GM21576 (cell line): ENCODE data around the gene JAM2.
"Not testable (repeated sequence)": the region's sequence is repeated elsewhere in the genome, so short reads cannot be mapped to it uniquely, and the experiment has no call there.

Source experiments
- ATAC-seq: cut with Tn5 transposase; IDR thresholded peaks from one replicate; pipeline ENCODE4 v1.9.1; 2021; ENCODE audit warnings: mild to moderate bottlenecking, moderate library complexity; ENCODE audit not compliant: unreplicated experiment

JAM2 gene

DNA sequence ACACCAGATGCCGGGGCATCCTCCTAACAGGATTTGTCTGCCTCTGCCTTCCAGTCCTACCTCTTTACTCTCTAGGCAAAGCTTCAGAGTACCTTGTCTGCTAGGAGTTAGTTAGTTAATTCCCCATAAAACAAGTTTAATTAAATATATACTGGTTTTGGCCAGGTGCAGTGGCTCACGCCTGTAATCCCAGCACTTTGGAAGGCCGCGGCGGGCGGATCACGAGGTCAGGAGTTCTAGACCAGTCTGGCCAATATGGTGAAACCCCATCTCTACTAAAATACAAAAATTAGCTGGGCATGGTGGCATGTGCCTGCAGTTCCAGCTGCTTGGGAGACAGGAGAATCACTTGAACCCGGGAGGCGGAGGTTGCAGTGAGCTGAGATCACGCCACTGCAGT, 75.0 kb downstream of the JAM2 start:
- ATAC-seq: not testable (repeated sequence)

DNA sequence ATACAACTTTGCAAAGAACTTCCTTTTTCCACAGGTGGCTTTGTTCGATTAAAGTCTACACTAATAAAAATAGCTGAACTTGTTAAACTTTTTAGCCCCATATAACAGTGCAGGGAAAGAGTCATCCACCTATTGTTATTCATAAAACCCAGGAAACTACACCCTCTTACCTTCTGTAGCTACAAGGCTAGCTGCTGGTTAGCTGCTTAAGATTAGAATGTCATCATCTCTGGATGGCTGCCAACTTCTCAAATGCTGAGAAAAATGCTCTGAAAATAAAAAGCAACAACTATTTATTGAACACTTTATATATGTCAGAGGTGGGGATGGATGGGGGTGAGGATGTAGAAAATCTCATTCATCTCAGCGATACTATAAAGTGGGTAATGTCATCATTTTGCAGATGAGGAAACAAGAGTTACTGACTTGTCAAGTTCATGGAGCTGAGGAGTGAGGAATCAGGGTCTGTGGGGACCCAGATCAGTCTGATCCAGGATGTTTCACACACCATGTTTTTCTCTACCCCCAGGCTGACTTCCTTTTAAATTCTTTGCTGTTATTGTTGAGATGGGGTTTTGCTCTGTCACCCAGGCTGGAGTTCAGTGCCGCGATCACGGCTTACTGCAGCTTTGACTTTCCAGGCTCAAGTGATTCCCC, 78.6 kb downstream of the JAM2 start:
- ATAC-seq: no peak

DNA sequence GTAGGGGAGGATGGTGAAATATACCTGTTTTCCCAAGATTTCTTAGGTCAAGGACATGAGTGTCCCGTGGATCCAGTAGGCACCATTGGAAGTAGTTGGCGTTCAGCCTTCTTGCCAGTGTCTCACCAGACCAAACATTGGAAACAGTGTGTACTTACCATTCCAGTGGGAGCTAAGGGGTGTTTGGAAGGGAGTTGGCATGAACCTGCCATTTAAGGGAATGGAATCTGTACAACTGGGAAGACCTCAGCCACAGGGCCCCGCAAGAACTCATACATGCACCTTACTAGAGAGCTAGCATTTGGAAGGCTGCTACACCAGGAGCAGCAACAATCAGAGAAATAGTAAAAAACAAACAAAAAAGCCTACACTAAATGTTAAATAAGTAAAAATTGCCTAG, 82.9 kb downstream of the JAM2 start:
- ATAC-seq: no peak

DNA sequence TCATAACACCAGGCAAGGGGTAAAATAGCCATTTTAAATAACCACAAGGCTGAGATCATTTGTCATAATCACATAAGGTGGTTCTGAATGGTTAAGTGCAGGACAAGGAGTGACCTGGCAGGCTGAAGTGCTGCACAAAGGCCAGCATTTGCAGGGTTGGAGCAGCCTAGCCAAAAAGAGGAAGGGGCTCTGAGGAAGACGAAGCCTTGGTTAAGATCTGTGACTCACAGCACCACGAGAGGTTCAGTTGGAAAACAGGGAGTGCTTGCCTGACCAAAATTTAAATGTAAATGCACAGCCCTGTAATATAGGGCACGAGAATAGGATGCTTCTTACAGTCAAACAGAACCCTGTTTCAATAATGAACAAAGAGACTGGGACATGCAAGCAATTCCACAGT, 83.6 kb downstream of the JAM2 start:
- no peak for ATAC-seq

DNA sequence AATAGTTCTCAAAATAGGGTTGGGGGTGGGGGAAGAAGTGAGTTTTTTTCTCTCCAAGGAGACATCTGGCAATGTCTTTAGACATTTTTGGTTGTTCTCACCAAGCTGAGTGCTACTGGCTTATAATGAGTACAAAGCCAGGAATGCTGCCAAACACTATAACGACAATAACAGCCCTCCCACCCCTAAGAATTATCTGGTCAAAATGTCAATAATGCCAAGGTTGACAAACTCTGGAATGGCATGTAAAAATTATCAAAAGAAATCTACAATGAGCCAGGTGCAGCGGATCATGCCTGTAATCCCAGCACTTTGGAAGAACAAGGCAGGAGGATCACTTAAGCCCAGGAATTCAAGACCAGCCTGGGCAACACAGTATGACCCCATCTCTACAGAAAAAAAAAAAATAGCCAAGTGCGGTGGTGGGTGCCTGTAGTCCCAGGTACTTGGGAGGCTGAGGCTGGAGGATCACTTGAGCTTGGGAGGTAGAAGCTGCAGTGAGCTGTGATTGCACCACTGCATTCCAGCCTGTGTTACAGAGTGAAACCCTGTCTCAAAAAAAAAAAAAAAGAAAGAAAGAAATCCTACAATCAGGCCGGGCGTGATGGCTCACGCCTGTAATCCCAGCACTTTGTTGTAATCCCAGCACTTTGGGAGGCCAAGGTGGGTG, 93.2 kb downstream of the JAM2 start:
- no peak for ATAC-seq

DNA sequence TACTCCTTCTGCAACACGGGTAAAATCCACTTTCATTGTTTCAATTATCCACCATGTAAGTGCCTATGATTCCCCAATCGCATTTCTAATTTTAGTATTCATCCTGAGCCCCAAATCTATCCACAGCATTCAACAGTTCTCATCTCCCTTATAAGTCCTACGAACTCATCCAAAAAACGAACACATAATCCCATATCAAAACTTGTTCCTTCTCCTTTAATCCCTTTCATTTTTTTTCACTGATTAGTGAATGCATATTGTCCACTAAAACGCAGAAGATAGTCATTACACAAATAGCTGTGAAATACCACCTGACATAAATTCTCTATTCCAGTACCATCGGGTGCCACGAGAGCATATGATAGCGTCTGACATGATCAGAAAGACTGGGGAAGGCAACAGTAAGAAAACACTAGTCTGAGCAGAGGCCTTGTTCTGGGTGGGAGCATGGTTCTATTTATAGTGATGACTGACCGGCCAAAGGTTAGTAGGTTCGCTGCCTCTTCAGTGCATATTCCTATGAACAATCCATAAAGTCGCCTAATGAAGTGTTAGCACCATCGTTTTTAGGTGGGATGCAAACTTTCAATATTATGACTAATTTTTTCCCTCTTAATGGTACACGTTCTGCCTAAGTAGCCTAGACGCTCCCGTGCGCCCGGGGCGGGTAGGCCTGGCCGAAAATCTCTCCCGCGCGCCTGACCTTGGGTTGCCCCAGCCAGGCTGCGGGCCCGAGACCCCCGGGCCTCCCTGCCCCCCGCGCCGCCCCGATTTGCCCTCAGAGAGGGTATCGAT, 95.0 kb downstream of the JAM2 start:
- ATAC-seq: peak; percentile 3

DNA sequence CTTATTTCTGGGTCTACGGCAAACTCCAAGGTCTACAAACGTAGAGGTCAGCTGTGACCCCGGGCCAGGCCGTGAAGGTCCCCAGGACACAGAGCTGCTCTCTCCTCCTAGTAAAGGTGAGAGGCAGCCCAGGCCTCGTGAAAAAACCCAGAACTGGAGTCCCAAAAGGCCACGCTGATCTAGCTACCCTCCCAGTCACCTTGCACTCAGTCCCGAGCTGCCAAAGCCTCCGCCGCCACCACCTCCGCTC, 95.5 kb downstream of the JAM2 start:
- ATAC-seq: peak; percentile 2

DNA sequence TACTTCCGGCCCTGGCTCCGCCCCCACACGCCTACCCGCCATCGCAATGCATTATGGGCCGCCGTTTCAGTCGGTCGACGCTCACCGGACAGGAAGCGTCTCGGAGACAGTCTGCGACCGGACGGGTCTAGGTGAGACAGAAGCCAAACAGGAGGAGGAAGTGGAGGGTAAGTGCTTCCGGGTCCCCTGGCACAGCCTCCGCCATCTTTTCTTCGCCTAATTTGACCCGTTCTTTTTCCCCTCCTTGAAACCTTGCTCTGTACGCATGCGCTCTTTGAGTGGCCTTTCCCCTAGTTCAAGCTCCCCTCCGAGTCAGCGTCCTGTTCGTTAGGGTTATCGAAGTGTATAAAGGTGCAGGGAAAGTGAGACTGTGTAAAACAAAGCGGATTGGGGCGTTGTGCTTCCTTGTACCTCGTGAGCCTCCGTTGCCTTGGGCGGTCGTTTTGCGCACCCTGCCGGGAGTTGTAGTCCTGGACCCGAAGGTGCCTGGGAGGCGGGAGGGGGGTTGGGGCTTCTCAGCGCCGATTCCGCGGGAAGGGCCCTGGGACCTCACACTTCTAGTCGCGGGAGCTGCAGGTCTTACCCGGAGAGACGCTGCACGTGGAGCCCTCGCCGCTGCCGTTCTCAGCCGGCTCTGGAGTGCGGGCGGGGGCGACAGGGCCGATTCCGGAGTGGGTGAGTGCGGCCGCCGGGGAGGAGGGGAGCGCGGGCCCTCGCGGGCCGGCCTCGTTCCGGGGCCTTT, 96.0 kb downstream of the JAM2 start, which contains the start of the genes ATP5PF and GABPA:
ATP5PF (minus strand) TSS at position 1 of the 742 bp plus-strand sequence. CDS start 5,110 bp downstream, outside the sequence.
GABPA (plus strand) TSS at position 69 of the 742 bp plus-strand sequence. CDS start 6,627 bp downstream, outside the sequence.
- peak; percentile 88 for ATAC-seq

DNA sequence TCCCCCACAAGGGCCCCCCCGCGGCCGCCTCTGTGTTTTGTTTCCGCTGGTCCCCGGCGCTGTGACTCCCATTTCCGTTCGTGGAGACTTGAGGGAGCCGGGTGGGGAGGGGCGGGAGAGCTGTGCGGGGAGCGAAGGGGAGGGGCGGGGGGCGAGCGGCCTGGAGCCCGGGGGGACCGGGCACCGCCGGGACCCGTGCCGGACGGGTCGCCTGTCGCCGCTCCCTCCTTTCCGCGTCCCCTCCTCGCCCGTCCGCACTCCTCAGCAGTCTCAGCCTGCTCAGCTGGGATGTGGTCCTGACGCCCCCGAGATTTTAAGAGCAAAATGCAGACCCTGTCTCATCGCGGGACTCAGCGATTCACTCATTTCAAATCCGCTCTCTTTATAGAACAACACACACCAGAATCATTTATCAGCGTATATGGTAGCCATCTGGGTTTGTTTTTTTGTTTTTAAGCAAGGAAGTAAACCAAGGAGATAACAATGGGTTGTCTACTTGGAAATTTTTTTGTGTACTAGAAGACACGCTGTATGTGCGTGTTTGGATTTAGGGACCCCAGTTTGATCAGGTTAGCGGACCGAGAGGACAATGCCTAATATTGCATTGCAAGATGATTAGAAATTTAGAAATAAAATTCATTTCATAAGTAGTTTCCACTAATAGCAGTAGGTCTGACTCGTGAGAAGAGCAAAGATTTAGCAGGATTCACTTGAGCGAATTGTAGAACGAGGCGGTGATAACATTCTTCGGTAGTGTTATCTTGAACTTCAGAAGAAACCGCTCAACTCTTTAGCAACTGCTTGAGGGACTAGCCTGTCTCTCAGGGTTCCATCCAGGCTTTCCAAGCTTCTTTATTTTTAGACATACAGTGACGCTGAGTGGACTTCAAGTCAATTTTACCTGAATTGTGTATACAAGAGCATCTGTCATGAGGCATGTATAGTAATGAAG, 96.9 kb downstream of the JAM2 start:
- peak; percentile 4 for ATAC-seq

DNA sequence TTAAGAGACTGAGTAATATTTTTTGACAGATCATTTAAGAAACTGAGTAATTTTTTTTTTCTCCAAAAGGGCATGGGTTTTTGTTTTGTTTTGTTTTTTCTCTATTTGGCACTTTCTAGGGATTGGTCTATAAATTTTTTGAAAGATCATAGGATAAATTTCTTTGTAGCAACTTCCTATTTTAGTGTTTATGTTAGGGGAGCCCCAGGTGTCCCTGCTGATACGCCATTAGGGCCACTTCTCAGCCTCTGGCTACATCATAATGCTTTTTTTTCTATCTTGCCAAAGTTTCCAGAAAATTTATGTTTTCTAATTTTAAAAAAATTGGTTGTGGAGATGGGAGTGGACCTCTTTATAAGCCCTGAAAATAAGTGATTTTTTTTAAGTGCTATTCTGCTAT, 98.4 kb downstream of the JAM2 start:
- ATAC-seq: no peak

DNA sequence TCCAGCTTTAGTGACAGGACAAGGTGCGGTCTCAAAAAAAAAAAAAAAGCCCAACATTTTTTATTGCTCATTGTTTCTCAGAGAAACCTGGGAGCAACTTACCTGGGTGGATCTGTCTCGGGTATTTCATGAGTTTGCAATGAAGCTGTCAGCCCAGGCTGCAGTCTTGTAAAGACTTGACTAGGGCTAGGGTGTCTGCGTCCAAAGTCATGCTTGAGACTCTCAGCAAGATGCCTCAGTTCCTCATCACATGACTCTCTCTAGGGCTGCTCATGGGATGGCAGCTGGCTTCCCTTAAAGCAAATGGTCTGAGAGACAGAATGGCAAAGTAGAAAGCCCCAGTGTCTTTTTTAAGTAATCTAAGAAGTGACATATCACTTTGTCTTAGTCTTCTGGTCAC, 103.8 kb downstream of the JAM2 start:
- ATAC-seq: no peak

DNA sequence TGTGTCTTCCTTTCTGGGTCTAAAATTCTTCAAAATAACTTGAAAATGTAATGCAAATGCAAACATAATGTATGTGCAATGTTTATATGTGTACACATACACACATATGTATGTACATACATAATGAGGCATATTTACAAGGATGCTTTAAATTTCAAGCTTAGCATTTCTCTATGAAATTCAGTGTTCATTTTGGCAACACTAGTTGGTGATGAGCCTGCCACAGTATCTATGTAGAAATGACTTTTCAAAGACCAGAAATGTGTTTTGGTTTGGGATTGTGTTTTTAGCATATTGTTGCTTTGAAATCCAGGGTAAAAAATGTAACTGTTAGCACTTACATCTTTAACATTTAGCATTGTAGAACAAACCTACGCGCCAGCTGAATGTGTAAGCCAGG, 105.8 kb downstream of the JAM2 start:
- no peak for ATAC-seq

DNA sequence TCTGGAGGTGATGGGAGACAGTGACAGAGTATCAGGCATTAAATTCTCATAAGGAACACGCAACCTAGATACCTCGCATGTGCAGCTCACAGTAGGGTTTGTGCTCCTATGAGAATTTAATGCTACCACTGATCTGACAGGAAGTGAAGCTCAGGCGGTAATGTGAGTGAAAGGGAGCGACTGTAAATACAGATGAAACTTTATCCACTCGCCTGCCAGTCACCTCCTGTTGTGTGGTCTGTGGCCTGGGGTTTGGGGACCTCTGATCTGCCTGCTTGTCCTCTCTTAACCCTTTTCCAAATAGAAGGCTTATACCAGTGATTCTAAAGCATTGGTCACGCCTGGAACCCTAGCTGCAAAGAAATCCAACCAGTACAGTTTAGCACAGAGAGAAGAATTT, 111.0 kb downstream of the JAM2 start:
- ATAC-seq: no peak

DNA sequence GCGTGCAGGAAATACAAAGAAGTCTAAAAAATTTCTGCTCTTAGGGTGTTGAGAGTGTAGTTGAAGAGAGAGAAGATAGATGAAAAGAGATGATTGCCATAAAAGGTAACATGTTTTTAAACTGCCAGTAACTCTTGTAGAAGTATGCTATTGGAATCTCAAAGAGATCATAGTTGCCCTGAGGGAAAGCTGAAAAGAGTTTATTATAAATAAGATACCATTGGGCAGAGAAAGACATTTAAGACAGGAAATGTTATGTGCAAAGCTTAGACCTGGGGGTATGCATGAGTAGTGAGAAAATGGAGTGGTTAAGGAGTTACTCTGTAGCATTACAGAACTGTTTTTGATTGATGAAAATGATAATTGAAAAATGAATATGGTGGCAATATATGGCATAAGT, 113.4 kb downstream of the JAM2 start:
- no peak for ATAC-seq

DNA sequence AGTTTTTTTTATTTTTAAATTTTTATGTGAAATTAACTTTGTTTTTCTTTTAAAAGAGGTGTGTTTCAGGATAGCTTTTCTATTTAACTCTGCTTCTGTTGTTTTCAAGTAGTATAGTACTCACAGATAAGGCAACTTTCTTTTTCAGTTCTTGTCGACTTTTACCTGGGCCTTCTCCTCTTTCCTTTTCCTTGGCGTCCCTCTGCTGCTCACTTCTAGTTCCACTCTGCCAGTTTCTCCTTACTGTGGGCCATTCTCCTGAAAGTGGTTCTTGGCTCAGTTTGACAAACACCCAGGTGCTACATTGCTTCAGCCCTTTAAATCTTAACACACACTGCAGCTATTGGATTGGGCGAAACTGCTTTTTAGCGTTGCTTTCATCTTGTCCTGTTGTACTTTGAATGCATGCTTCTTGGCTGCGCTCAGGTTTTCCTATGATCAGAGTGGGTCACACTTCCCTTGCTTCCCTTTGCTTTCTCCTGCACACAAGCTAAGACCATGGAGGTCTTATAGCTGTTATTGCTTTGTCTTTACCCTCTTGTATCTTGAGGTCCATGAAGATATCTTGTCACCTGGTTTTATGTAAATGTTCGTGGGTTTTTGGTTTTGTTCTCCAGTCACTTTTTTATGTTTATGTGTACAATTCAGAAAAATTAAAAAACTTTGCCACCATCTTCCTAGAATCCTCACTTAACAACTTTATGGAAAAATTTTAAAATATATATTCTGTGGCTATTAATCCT, 117.3 kb downstream of the JAM2 start:
- no peak for ATAC-seq

DNA sequence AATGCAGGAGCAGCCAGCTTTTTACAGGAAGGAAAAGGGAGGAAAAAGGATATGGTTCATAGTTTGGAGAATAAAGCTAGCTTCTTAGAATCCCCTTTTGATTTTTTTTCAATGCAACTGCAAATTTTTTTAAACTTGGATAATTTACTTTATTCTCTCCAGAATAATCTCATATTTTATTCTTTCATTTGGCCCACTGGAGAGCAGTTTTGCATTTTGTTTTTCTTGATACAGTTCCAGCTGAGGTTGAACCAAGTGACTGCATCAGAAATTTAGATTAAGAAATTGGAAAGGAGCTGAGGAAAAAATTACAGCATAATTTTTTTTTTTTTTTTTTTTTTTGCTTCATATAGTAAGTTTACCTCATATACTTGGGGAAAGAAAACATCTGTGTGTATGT, 118.5 kb downstream of the JAM2 start:
- no peak for ATAC-seq

DNA sequence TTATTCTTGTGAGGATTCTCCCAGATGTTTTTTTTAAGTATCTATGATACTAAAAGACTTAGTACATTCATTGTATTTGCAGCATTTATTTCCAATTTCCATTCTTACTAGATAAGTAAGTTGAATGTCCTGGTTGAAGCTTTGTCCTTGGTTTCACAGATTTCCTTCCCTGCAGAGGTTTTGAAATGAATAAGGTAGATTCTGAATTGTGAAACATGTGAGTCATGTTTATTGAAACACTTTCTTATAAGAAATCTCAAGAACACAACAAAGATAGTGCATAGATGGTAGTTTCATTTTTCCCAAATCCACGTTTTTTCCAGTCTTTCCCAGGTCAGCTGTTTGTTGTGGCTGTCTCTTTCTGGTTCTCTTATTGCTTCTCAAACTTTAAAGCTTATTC, 120.5 kb downstream of the JAM2 start:
- ATAC-seq: no peak

DNA sequence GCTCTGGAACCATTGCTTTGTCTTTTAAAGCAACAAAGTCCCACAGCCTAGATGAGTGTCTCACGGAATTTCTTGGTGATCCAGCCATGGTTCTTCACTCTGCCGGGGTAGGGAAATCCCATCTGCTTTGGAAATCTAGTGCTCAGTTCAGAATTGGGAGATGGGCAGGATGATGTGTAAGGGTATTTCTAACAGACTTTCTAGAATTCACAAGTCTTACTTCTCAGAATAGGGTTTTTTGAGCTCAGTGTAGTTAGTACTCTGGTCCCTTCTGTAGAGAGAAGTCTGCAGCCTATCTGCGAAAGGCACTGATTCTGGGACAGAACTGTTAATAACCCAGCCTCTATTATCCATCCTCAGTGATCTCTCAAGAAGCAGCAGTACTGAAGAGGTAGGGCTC, 121.0 kb downstream of the JAM2 start:
- no peak for ATAC-seq

DNA sequence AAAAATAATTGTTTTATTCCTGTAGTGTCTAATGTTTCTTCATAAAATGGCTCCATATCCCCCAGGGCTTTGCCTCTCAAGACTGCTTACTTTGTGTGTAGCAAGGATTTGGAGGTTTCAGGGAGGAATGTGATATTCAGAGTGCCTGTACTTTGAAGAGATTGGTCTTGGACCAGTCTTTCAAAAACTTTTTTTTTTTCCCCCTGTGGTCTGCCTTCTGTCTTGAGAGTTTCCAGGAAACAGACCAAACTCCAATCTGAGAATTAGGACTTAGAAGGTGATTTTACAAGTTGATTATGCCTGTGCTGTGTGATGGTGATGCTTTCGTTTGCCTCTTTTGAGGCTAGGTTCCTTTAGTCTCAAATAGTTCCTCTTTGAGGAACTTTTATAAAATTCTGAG, 121.6 kb downstream of the JAM2 start:
- ATAC-seq: no peak

DNA sequence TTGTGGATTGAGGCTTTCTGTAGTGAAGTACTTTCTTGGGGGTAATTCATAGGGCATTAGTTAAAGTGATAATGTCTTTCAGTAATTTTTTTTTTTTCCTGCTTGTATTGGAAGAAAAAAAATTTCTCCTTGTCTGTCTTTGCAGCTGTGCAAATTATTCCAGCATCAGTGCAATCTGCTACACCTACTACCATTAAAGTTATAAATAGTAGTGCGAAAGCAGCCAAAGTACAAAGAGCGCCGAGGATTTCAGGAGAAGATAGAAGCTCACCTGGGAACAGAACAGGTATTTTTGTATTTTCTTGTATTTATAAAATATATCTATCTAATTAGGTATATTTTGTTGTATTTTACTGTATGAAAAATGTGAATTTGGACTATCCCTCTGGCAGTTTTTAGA, 125.0 kb downstream of the JAM2 start:
- ATAC-seq: no peak
